HCT116 (cell line): ENCODE measurements around the gene CLCA2. TPM values are rescaled to one million over a fixed set of nuclear protein-coding genes. Genes with fewer than 3 reads are reported as not detected.

ENCODE experiments used
- ATAC-seq: fragments of 200-7000 bp; cut with Tn5 transposase; 2 replicates; pipeline ENCODE4 v1.9.1; 2020; ENCODE audit warnings: mild to moderate bottlenecking, moderate library complexity
- BruUV-seq: library from RNA; stranded (reverse); fragments of 400-500 nt; replicated peaks from 2 replicates; lab custom pipeline; 2021; lab: Mats Ljungman, UMichigan
- CTCF ChIA-PET: fragments of 300-600 bp; sonication (Branson Sonifier 250); formaldehyde crosslinking; loops from one replicate; lab custom pipeline; 2021; ENCODE audit warnings: antibody characterized with exemption; lab: Charles Lee
- POLR2A ChIA-PET: fragments of 300-600, 350-600 bp; sonication (Branson Sonifier 250); formaldehyde crosslinking; loops from one replicate; lab custom pipeline; 2021; ENCODE audit warnings: antibody characterized with exemption; lab: Charles Lee
- RAD21 ChIA-PET, 2 experiments: fragments of 300-600 bp; sonication (Branson Sonifier 250); formaldehyde crosslinking; loops; one replicate each; lab custom pipeline; 2023; ENCODE audit warnings: low total read pairs in 2 of 2; ENCODE audit not compliant: uncharacterized antibody in 2 of 2, unreplicated experiment in 2 of 2, low non-redundant PET in 1 of 2; lab: Charles Lee
- DNase-seq: peaks from one replicate; pipeline ENCODE4 v3.0.0-alpha.2; 2010; ENCODE audit warnings: low read depth, low spot score
- H2AFZ ChIP-seq: fragments of 200-600 bp; shearing (Covaris generic), sonication (generic); 2 replicates; pipeline ENCODE4 v1.6.1; 2017; ENCODE audit warnings: low read depth, mixed run types, mixed read lengths, antibody characterized with exemption, low read length; ENCODE audit not compliant: poor library complexity, severe bottlenecking
- H3K27ac ChIP-seq: 2 replicates; pipeline ENCODE4 v1.5.1; 2012; ENCODE audit warnings: low read depth, low read length
- H3K27me3 ChIP-seq: fragments of 200-600 bp; sonication (generic); 2 replicates; pipeline ENCODE4 v1.6.1; 2016; ENCODE audit warnings: mixed run types, low read length, mixed read lengths; ENCODE audit not compliant: insufficient read depth
- H3K36me3 ChIP-seq, 2 experiments: fragments of 200-500 bp in 1 of 2; fragments of 200-600 bp in 1 of 2; sonication (Bioruptor generic) in 1 of 2; sonication (generic) in 1 of 2; 2 replicates each; pipeline versions ENCODE4 v1.5.1 to v1.6.1; 2014 to 2016; ENCODE audit warnings: low read length in 2 of 2, inconsistent platforms in 1 of 2, mixed read lengths in 1 of 2, mixed run types in 1 of 2; ENCODE audit not compliant: insufficient read depth in 2 of 2, control insufficient read depth in 1 of 2
- H3K4me1 ChIP-seq, 2 experiments: fragments of 200-600 bp in 1 of 2; sonication (generic) in 1 of 2; 2 replicates each; pipeline versions ENCODE4 v1.5.1 to v1.6.1; 2012 to 2017; ENCODE audit warnings: low read length in 2 of 2, inconsistent platforms in 1 of 2, mild to moderate bottlenecking in 1 of 2, mixed read lengths in 1 of 2, mixed run types in 1 of 2, moderate library complexity in 1 of 2; ENCODE audit not compliant: insufficient read depth in 2 of 2, control insufficient read depth in 1 of 2
- H3K4me2 ChIP-seq: fragments of 200-600 bp; sonication (generic); 2 replicates; pipeline ENCODE4 v1.6.1; 2017; ENCODE audit warnings: mixed run types, low read length, mixed read lengths
- H3K4me3 ChIP-seq, 2 experiments: fragments of 200-600 bp in 1 of 2; sonication (generic) in 1 of 2; replicated peaks in 1 of 2; 2 replicates each; pipeline ENCODE4 v1.5.1; 2011 to 2016; ENCODE audit warnings: low read length in 2 of 2, control low read depth in 1 of 2, low read depth in 1 of 2, mild to moderate bottlenecking in 1 of 2, mixed read lengths in 1 of 2, mixed run types in 1 of 2
- H3K79me2 ChIP-seq: fragments of 200-600 bp; sonication (generic); 2 replicates; pipeline ENCODE4 v1.6.1; 2017; ENCODE audit warnings: mild to moderate bottlenecking, mixed run types, low read length, moderate library complexity, mixed read lengths; ENCODE audit not compliant: insufficient read depth
- H3K9ac ChIP-seq: fragments of 200-600 bp; sonication (generic); 2 replicates; pipeline ENCODE4 v1.6.1; 2016; ENCODE audit warnings: low read length, mixed read lengths
- H3K9me2 ChIP-seq: fragments of 200-600 bp; sonication (generic), shearing (Covaris generic); 2 replicates; pipeline ENCODE4 v1.6.1; 2017; ENCODE audit warnings: mixed run types, mild to moderate bottlenecking, moderate library complexity; ENCODE audit not compliant: insufficient read depth
- H3K9me3 ChIP-seq, 2 experiments: fragments of 200-500 bp in 1 of 2; fragments of 200-600 bp in 1 of 2; sonication (Bioruptor generic) in 1 of 2; sonication (generic) in 1 of 2; 2 replicates each; pipeline ENCODE4 v1.6.1; 2014 to 2017; ENCODE audit warnings: low read length in 2 of 2, mixed read lengths in 2 of 2, inconsistent platforms in 1 of 2, low read depth in 1 of 2, mild to moderate bottlenecking in 1 of 2, mixed run types in 1 of 2, moderate library complexity in 1 of 2; ENCODE audit not compliant: control insufficient read depth in 1 of 2, insufficient read depth in 1 of 2
- H4K20me1 ChIP-seq: fragments of 200-600 bp; sonication (generic), shearing (Covaris generic); 2 replicates; pipeline ENCODE4 v1.6.1; 2017; ENCODE audit warnings: mixed run types, mild to moderate bottlenecking, moderate library complexity; ENCODE audit not compliant: insufficient read depth
- CBX3 ChIP-seq: IDR thresholded peaks from 2 replicates; pipeline ENCODE4 v1.6.1; 2012; ENCODE audit warnings: low read depth
- CEBPB ChIP-seq: IDR thresholded peaks from 2 replicates; pipeline ENCODE4 v1.6.1; 2012; ENCODE audit warnings: low read depth
- CTCF ChIP-seq, 3 experiments: fragments of 200-600 bp in 1 of 3; sonication (generic) in 1 of 3; IDR thresholded peaks in 2 of 3; conservative IDR thresholded peaks in 1 of 3; 2 replicates each; pipeline ENCODE4 v1.5.1; 2012 to 2017; ENCODE audit warnings: low read depth in 2 of 3, low read length in 2 of 3, antibody characterized with exemption in 1 of 3, borderline replicate concordance in 1 of 3, control low read depth in 1 of 3, mild to moderate bottlenecking in 1 of 3, mixed read lengths in 1 of 3, mixed run types in 1 of 3, moderate library complexity in 1 of 3; ENCODE audit not compliant: insufficient read depth in 1 of 3
- ELF1 ChIP-seq: IDR thresholded peaks from 2 replicates; pipeline ENCODE4 v1.6.1; 2012; ENCODE audit warnings: low read depth, borderline replicate concordance
- EZH2 ChIP-seq: fragments of 200-600 bp; sonication (generic); IDR thresholded peaks from 2 replicates; pipeline ENCODE4 v1.6.1; 2017; ENCODE audit warnings: antibody characterized with exemption, mixed run types
- EZH2phosphoT487 ChIP-seq: fragments of 200-600 bp; IDR thresholded peaks from 2 replicates; pipeline ENCODE4 v1.6.1; 2018; ENCODE audit warnings: antibody characterized with exemption, borderline replicate concordance
- FOSL1 ChIP-seq: IDR thresholded peaks from 2 replicates; pipeline ENCODE4 v1.6.1; 2012; ENCODE audit warnings: low read depth
- JUND ChIP-seq: IDR thresholded peaks from 2 replicates; pipeline ENCODE4 v1.6.1; 2012
- POLR2A ChIP-seq: IDR thresholded peaks from 2 replicates; pipeline ENCODE4 v1.7.0; 2011; ENCODE audit warnings: borderline replicate concordance; ENCODE audit not compliant: insufficient read depth, insufficient read length; ENCODE audit errors: extremely low read depth
- POLR2AphosphoS5 ChIP-seq: IDR thresholded peaks from 2 replicates; pipeline ENCODE4 v1.6.1; 2011; ENCODE audit warnings: mild to moderate bottlenecking, low read depth, low read length, moderate library complexity
- RAD21 ChIP-seq: IDR thresholded peaks from 2 replicates; pipeline ENCODE4 v1.6.1; 2012; ENCODE audit warnings: low read depth, mild to moderate bottlenecking
- REST ChIP-seq: IDR thresholded peaks from 2 replicates; pipeline ENCODE4 v1.6.1; 2012; ENCODE audit warnings: low read depth
- SIN3A ChIP-seq: IDR thresholded peaks from 2 replicates; pipeline ENCODE4 v1.6.1; 2012; ENCODE audit warnings: low read depth
- SP1 ChIP-seq: IDR thresholded peaks from 2 replicates; pipeline ENCODE4 v1.6.1; 2012; ENCODE audit warnings: low read depth
- TCF7L2 ChIP-seq: IDR thresholded peaks from 2 replicates; pipeline ENCODE4 v1.7.0; 2011; ENCODE audit warnings: borderline replicate concordance, inconsistent platforms; ENCODE audit not compliant: insufficient read depth, insufficient read length; ENCODE audit errors: extremely low read depth
- YY1 ChIP-seq: IDR thresholded peaks from 2 replicates; pipeline ENCODE4 v1.6.1; 2011; ENCODE audit warnings: low read length, low read depth, moderate library complexity, mild to moderate bottlenecking; ENCODE audit not compliant: insufficient replicate concordance; ENCODE audit errors: extremely low read depth
- intact Hi-C: fragments of 100-400 bp; cut with micrococcal nuclease; formaldehyde crosslinking; loops from 2 replicates; pipeline ENCODE4 v1.10.0; 2022
- total RNA-seq: library from RNA; stranded (reverse); gene quantifications from one replicate; pipeline ENCODE4 v1.2.1, GENCODE V29; 2021; ENCODE audit not compliant: unreplicated experiment

Gene CLCA2
- total RNA-seq, 1 experiment from 2014 or later, result not detected

GRCh38 chr1:86436041-86436440 is 12.1 kb downstream of the CLCA2 start:
- H3K79me2 ChIP-seq, result no peaks in the 10 kb centered on the region
- no peak overlapping the region for H3K4me3 ChIP-seq
- H3K4me2 ChIP-seq, result no peak overlapping the region
- H3K9me3 ChIP-seq, result no peaks in the 10 kb centered on the region
- ChIA-PET RAD21 (no interaction called here), CTCF (no interaction called here), POLR2A (no interaction called here)
- H3K27me3 ChIP-seq, result no peaks in the 10 kb centered on the region
- no peak overlapping the region for H2AFZ ChIP-seq
- no peak overlapping the region for H3K27ac ChIP-seq
- no peak for TF ChIP-seq CBX3
- no peak for TF ChIP-seq FOSL1
- no peak for TF ChIP-seq CTCF (IDR thresholded peaks at IDR 0.05 in 2 of 3, conservative IDR thresholded peaks at IDR 0.05 in 1 of 3; ENCODE audit: borderline replicate concordance in 1 of 3, insufficient read depth in 1 of 3, low read depth in 2 of 3, low read length in 2 of 3)
- ATAC-seq, result no peak
- H3K36me3 ChIP-seq, result no peaks in the 10 kb centered on the region
- no peaks in the 10 kb centered on the region for H4K20me1 ChIP-seq
- no peaks in the 10 kb centered on the region for H3K4me1 ChIP-seq
- BruUV-seq, result no TSS peak
- no peak for DNase-seq
- no peak overlapping the region for H3K9ac ChIP-seq
- intact Hi-C loops, result no loop called here
- H3K9me2 ChIP-seq, result no peaks in the 10 kb centered on the region

- ATAC-seq, result no peak
- no TSS peak for BruUV-seq
- no peak overlapping the region for H3K27ac ChIP-seq
- H3K36me3 ChIP-seq, result no peaks in the 10 kb centered on the region
- no peak overlapping the region for H3K9ac ChIP-seq
- POLR2A ChIA-PET, result no interaction called here
- no peaks in the 10 kb centered on the region for H3K9me3 ChIP-seq
- intact Hi-C loops, result no loop called here
- no peaks in the 10 kb centered on the region for H3K9me2 ChIP-seq
- H3K4me1 ChIP-seq, result no peaks in the 10 kb centered on the region
- H3K4me3 ChIP-seq, result no peak overlapping the region
- no peaks in the 10 kb centered on the region for H3K79me2 ChIP-seq
- CTCF ChIA-PET, result no interaction called here
- RAD21 ChIA-PET, result no interaction called here
- no peak for DNase-seq
- no peak overlapping the region for H2AFZ ChIP-seq
- H4K20me1 ChIP-seq, result no peaks in the 10 kb centered on the region
- no peaks in the 10 kb centered on the region for H3K27me3 ChIP-seq
- H3K4me2 ChIP-seq, result no peak overlapping the region
- TF ChIP-seq RAD21 (no peak), POLR2AphosphoS5 (no peak), EZH2 (no peak), POLR2A (no peak), YY1 (no peak), TCF7L2 (no peak), REST (no peak), EZH2phosphoT487 (no peak), CEBPB (no peak), SP1 (no peak), JUND (no peak), SIN3A (no peak), ELF1 (no peak)
These were observed 17.6 kb downstream of the CLCA2 start for GRCh38 chr1:86441581-86441980.
